Right ventricle myocardium superior (tissue), 1 donor: ENCODE results near the gene SLC4A5. TPM values are rescaled to one million over a fixed set of nuclear protein-coding genes. Genes with fewer than 3 reads are reported as not detected.

Experiments used
- ATAC-seq: fragments of 200-7000 bp; cut with Tn5 transposase; one replicate; pipeline ENCODE4 v1.9.1; 2020; ENCODE audit warnings: mild to moderate bottlenecking; ENCODE audit not compliant: poor library complexity
- DNase-seq: peaks from one replicate; pipeline ENCODE4 v3.0.0-alpha.2; 2020
- intact Hi-C: fragments of 100-400 bp; cut with DNase I; formaldehyde crosslinking; loops from one replicate; pipeline ENCODE4 v1.11.2; 2022
- total RNA-seq: library from RNA; stranded (reverse); fragmentation: NEBNext Ultra II Directional; extraction: Animal tissue kit (Norgen Biotek cat#: 25700); gene quantifications from one replicate; pipeline ENCODE4 v1.2.1, GENCODE V29; 2021
- donor health status: DM: no; HTN: yes; CAD: no; lungs with severe emphysema.

Gene SLC4A5
- total RNA-seq, 1 donor from 2014 or later = 1.3 TPM

DNA sequence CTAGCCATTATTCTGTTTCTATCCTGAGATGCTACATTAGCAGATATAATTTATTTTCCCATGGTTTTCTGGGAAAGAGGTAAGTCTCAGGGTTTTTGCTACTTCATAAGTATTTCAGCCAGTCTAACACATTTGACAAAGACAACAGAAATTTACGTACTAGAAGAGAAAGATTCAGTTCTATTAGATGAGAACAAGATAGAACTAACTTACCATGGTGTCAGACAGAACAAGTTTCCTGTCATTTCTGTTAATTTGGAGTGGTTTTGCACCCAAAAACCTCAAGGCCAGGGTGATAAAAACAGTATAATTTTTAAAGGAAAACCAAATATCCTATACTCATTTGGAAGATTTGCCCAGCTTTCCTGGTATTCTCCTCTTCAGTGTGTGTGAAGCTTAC is 15.6 kb downstream of the SLC4A5 start:
- no peak for DNase-seq
- intact Hi-C loops = no loop called here
- ATAC-seq = no peak

- DNase-seq (no peak), ATAC-seq (no peak)
- intact Hi-C loops = no loop called here
Measured at GRCh38 chr2:74327199-74327598, 16.0 kb downstream of the SLC4A5 start.

GRCh38 chr2:74325815-74326214 is 17.4 kb downstream of the SLC4A5 start:
- DNase-seq = no peak
- ATAC-seq = no peak
- intact Hi-C loops = no loop called here

DNA sequence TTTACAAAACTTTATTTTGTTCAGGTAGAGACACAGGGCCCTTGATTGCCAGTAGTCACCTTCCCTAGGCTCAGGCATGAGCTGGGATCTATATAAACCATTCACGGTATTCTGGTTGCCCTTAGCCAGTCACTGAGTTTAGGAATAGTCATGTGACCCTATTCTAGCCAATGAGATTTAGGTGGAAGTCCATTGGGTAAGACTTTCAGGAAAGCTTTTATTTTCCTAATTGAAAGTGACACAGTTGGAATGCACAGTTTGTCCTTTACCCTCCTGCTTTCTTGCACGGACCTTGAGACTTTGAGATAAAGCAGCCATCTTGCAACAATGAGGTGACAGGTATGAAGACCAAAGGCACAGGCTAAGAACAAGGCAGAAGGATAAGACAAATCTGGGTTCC is 21.5 kb downstream of the SLC4A5 start:
- no peak for DNase-seq
- no peak for ATAC-seq
- intact Hi-C loops = no loop called here

- intact Hi-C loops = no loop called here
- DNase-seq (no peak), ATAC-seq (no peak)
Measured at GRCh38 chr2:74317701-74318100, 25.5 kb downstream of the SLC4A5 start.

DNA sequence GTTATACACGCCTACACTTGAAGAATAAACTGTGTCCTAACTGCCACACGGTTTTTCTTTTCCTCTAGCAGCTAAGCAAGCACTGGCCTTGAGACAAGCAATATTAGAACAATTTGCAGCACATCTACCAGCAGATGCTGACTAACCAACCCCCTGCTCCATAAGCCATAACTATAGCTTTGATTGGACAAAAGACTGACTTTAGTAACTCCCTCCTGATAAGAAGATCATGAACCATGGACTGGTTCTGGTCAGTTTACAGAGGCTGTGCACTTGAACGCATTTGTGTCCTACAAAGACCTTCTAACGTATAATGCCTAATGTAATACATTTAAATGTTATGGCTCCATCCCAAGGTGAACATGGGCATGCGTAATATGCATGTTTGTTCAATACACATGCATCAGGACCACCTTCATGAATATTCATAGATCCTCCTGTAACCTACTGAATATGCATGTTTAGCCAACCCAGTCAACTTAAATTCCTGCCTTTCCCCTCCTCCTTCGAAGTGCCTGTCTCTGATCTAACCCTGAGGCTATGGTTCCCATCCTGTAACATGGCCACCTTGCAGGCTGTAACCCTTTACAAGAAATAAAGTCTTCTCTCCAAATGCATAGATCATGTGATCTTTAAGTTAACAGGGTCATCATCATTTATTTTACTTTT is 26.5 kb downstream of the SLC4A5 start:
- DNase-seq = no peak
- no peak for ATAC-seq
- intact Hi-C loops = no loop called here

DNA sequence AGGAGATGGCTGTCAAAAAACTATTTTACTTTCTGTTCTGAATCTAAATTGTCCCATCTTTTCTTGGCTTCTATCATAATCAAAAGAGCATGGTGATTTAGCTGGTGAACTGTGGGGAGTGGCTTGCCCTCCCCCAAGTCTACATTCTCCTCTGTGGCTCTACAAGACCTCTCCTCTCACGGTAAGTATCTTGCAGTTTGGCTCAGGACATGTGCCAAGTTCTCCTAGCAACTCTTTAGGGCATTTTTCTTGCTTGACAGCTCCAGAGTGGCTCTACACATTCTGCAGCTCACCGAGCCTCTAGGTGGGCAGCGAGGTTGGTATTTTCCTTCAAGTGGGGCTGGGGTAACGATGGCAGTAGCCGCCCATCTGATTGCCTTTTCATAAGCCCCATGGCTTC is 29.1 kb downstream of the SLC4A5 start:
- ATAC-seq (no peak), DNase-seq (no peak)
- intact Hi-C loops = no loop called here

DNA sequence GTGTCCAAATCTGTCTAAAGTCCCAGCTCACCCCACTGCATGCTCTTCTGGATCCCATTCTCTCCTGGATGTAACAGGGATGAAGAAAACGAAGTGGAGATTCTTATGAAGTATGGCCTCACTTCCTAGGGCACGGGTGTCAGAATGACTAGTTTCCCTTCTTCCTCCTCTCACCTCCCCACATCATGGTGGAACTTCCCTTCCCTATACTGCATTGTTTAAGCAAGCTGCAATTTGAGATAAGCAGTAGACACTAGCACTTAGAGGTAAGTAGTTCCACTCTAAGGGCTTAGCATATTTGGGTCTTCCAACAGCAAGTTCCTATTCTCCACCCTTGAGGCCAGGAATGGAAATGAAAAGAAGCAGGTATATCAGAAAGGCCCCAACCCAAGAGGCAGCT is 29.7 kb downstream of the SLC4A5 start:
- no peak for ATAC-seq
- intact Hi-C loops = no loop called here
- no peak for DNase-seq

DNA sequence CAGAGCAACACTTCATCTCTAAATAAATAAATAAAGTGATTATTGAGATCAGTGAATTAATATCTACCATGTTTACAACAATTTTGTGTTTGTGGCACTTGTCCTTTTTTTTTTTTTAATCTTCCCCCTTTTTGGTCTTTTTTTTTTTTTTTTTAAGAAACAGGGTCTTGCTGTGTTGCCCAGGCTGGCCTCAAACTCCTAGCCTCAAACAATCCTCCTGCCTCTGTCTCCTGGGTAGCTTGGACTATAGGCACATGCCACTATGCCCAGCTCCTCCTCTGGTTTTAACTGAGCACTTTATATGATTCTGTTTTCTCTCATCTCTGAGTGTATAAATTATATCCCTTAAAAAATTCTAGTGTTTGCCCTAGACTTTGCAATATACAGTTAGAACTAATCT is 30.3 kb downstream of the SLC4A5 start:
- no peak for ATAC-seq
- no peak for DNase-seq
- intact Hi-C loops = no loop called here

GRCh38 chr2:74307720-74308119 is 35.5 kb downstream of the SLC4A5 start:
- no peak for ATAC-seq
- intact Hi-C loops = no loop called here

GRCh38 chr2:74304332-74305148 is 38.7 kb downstream of the SLC4A5 start:
- intact Hi-C loops = no loop called here
- ATAC-seq (no peak), DNase-seq (no peak)

More at GRCh38 chr2:74307720-74308119, 35.5 kb downstream of the SLC4A5 start:
- DNase-seq = no peak

GRCh38 chr2:74302865-74303264 is 40.4 kb downstream of the SLC4A5 start:
- ATAC-seq (no peak), DNase-seq (no peak)
- intact Hi-C loops = no loop called here

DNA sequence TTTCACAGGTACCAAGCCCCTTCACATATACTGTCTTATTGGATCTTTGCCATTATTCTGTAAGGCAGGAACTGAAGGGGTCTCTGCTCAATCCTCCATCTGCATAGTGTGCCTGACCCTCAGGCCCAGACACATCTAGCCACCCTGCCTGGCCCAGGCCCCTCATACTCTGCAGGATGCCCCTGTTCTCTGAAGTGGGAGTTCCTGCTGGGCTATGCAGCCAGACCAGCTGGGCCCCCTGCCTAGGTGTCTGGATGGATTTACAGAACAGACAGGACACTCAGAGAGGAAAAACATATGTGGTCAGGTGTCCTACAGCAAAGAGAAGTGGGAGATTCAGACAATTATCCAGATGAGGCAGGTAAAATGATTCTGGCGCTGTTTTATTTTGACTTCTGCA is 42.0 kb downstream of the SLC4A5 start:
- DNase-seq (no peak), ATAC-seq (no peak)
- intact Hi-C loops = no loop called here

DNA sequence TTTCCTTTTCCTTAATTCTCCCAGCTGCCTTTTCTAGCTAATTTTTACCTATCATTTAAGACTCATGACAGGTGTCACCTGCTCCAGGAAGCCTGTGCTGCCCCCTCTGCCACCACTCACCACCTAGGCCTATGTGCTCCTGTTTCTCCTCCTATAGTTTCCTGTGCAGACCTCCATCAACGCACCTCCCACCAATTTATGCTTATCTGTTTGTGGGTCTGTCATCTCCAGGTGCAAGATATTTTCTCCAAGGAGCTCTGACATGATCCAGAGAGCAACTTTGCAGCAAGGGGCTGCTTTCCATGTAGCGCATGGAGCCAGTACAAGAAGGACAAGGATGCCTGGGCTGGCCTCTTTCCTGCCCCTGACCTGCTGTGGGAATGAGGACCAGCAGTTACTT is 42.7 kb downstream of the SLC4A5 start:
- no peak for ATAC-seq
- DNase-seq = no peak
- intact Hi-C loops = no loop called here

- intact Hi-C loops = no loop called here
- ATAC-seq (no peak), DNase-seq (no peak)
Measured at GRCh38 chr2:74297950-74298349, 45.3 kb downstream of the SLC4A5 start.

DNA sequence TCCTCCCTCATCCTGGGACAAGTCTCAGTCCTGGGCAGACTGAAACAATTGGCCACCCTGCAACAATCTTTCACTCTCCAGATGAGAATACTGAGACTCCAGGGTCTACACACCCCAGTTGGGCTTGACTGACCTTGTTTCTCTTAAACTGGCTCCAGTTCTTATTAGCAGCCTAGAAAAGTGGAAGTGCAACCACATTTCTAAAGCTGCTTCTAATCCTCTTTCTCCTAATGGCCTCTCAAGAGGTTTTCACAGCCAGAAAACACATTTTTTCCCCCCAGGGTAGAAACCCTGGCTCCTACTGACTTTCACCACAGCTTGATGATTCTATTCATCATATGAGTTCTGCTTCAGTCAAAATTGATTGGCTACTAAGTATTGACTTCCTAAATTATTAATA is 45.8 kb downstream of the SLC4A5 start:
- no peak for ATAC-seq
- DNase-seq = no peak

DNA sequence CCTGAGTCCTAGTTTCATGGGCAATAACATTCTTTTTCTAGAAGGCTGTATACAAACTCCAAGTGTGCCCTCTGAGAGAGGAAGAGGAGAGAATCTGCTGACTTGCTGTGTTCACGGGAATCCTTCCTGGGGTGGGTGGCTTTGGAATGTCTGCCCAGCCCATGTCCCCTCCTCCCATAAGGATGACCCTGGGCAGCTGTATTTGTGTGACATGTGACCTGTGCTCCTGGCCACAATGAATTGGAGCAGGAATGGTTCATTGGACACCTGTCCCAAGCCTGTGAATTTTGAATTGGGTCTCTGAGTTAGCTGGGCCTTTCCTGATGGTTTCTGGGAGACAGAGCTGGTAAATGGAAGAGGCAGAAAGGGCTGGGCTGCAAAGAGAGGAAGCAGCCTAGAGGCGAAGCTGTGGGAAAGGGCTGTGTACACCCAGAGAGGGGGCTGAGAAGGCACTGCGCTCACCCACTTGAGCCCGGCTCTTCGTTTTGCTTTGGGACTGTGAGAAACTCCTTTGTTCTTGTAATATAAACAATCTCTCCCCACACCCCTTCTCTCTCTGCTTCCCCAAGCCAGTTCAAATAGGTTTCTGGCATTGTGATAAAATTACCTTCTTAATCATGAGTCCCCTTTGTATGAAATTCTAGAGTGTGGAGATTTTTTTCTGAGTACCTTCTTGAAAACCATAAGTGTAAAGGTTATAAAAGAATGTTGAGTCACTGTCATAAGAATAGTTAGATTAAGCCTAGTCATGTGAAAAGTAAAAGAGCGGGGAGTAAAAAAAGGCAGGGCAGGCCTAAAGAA is 49.8 kb downstream of the SLC4A5 start:
- intact Hi-C loops = no loop called here
- DNase-seq = no peak
- ATAC-seq = no peak

More for the DNA sequence above, 45.8 kb downstream of the SLC4A5 start:
- intact Hi-C loops = no loop called here

GRCh38 chr2:74292751-74293150 is 50.5 kb downstream of the SLC4A5 start:
- intact Hi-C loops = no loop called here
- DNase-seq (no peak), ATAC-seq (no peak)

GRCh38 chr2:74291886-74292621 is 51.2 kb downstream of the SLC4A5 start:
- ATAC-seq (peak; percentile 35), DNase-seq (no peak)
- intact Hi-C loops = no loop called here
